Transverse colon (tissue), 4 donors: ENCODE data around the gene PKD1.

Experiments used
- CTCF ChIP-seq, 5 experiments: fragments of 200-600 bp in 3 of 5; fragments of 450-650 bp in 2 of 5; sonication (generic) in 3 of 5; IDR thresholded peaks; 1 replicate in 2 of 5; 2 replicates in 3 of 5; pipeline ENCODE4 v1.5.1; 2016 to 2017; ENCODE audit warnings: antibody characterized with exemption in 5 of 5, inconsistent platforms in 3 of 5, mild to moderate bottlenecking in 2 of 5, moderate library complexity in 1 of 5
- POLR2A ChIP-seq: fragments of 450-650 bp; IDR thresholded peaks from one replicate; pipeline ENCODE4 v1.6.1; 2016; ENCODE audit warnings: antibody characterized with exemption, mild to moderate bottlenecking, moderate library complexity
- POLR2AphosphoS5 ChIP-seq, 3 donors: sonication (generic); formaldehyde crosslinking; IDR thresholded peaks; one replicate each; pipeline ENCODE4 v1.6.1; 2016; ENCODE audit warnings: antibody characterized with exemption in 3 of 3

- TF ChIP-seq CTCF (IDR thresholded peaks at IDR 0.05) (no peak), POLR2A (no peak), POLR2AphosphoS5 (IDR thresholded peaks at IDR 0.05) (no peak)
Observed at GRCh38 chr16:2079991-2080390, 55.7 kb downstream of the PKD1 start.
